AG09309 (cell line): Measurements from ENCODE around the gene MGST3.
"Not testable (repeated sequence)": the region's sequence is repeated elsewhere in the genome, so short reads cannot be mapped to it uniquely, and the experiment has no call there.

Source experiments
- DNase-seq: peaks from one replicate; pipeline ENCODE4 v3.0.0-alpha.2; 2010; ENCODE audit warnings: low read depth
- H3K4me3 ChIP-seq: 2 replicates; pipeline ENCODE4 v1.5.1; 2011; ENCODE audit warnings: mild to moderate bottlenecking, low read depth, low read length, moderate library complexity; ENCODE audit not compliant: control insufficient read depth
- CTCF ChIP-seq: IDR thresholded peaks from 2 replicates; pipeline ENCODE4 v1.5.1; 2011; ENCODE audit warnings: mild to moderate bottlenecking, low read depth, low read length, inconsistent platforms; ENCODE audit not compliant: insufficient read depth, control insufficient read depth; ENCODE audit errors: missing control alignments

Gene MGST3

DNA sequence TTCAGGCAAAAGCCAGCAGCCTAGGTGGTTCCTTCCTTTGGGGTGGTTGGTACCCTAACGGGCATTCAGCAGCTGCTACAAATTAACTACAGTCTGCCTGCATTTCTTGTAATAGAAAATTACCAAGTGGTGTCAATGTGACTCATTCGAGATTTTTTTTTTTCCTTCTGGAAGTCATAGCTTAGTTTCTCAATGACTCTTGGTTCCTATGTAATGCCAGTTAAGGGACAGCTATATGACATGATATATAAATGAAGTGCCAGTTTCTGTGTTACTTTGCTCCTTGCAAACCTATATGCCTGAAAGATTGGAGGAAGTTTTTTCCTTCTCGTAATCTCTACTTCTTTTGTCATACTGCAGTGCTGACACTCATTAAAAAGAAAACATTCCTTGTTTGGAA lies 2.6 kb downstream of the MGST3 start:
- peak; percentile 11 for DNase-seq
- TF ChIP-seq CTCF: no peak

DNA sequence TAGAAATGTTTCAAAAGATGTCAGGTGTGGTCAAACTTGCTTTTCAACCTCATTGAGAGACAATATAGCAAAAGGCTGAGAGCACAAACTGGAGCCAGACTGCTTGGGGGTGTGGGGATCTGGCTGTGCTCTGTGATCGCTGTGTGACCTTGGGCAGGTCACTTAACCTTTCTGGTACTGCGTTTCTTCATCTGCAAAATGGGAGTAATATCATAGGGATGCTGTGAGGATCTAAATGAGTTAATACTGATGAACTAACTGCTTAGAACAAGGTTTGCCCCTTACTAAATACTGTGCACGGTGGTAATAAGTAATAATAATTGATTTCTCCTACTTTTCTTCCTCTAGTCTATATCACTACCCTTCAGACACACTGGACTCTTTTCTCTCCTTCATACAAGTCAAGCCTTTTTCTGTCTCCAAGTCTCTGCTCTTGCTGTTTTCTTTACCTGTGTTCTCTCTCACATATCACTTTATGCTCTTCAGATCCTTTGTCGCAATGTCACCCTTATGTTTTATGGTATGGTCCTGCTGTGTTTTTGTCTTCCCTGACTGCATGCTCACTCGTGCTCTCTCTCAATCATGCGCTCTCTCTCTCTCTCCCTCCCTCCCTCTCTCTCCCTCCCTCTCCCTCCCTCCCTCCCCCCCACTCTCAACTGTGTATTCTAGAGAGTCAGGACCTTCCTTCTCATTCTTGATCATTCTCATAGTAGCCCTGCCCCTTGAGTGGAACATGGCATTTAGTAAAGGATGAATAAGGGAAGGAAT lies 3.3 kb downstream of the MGST3 start:
- no peak for DNase-seq
- no peak overlapping the region for H3K4me3 ChIP-seq
- TF ChIP-seq CTCF: no peak

More for the DNA sequence above, 2.6 kb downstream of the MGST3 start:
- H3K4me3 ChIP-seq: no peak overlapping the region

- H3K4me3 ChIP-seq: no peak overlapping the region
- DNase-seq: no peak
- TF ChIP-seq CTCF: no peak
Observed at GRCh38 chr1:165635329-165635728, 4.3 kb downstream of the MGST3 start.

GRCh38 chr1:165635823-165636222 lies 4.8 kb downstream of the MGST3 start:
- DNase-seq: no peak
- TF ChIP-seq CTCF: no peak
- no peak overlapping the region for H3K4me3 ChIP-seq

GRCh38 chr1:165637427-165637826 lies 6.4 kb downstream of the MGST3 start:
- H3K4me3 ChIP-seq: no peak overlapping the region
- DNase-seq: peak; percentile 86
- no peak for TF ChIP-seq CTCF

DNA sequence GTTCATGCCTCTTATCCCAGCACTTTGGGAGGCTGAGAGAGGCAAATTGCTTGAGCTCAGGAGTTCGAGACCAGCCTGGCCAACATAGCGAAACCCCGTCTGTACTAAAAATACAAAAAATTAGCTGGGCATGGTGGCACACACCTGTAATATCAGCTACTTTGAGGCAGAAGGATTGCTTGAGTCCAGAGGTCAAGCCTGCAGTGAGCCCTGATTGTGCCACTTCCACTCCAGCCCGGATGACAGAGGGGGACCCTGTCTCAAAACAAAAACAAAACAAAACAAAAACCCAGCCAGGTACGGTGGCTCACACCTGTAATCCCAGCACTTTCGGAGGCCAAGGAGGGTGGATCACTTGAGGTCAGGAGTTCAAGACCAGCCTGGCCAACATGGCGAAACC lies 7.2 kb downstream of the MGST3 start:
- DNase-seq, H3K4me3 ChIP-seq: not testable (repeated sequence)

- no peak overlapping the region for H3K4me3 ChIP-seq
- TF ChIP-seq CTCF: no peak
- DNase-seq: no peak
Observed at GRCh38 chr1:165639821-165640623, 9.0 kb downstream of the MGST3 start.
